HG03196 (cell line): ENCODE measurements around the gene ELAVL3.
A peak's percentile ranks its signal among the peaks of the same experiment; 100 is the strongest.

Experiments used
- ATAC-seq: cut with Tn5 transposase; IDR thresholded peaks from one replicate; pipeline ENCODE4 v1.9.1; 2021; ENCODE audit not compliant: unreplicated experiment

Gene ELAVL3

GRCh38 chr19:11480715-11481533, at the start of gene ELAVL3:
TSS of gene ELAVL3 (minus strand) at chr19:11481046. CDS start at chr19:11480608, 438 bp downstream.
- ATAC-seq, result no peak

- no peak for ATAC-seq
Measured at GRCh38 chr19:11530432-11530831, 49.6 kb upstream of the ELAVL3 start.

- peak; percentile 94 for ATAC-seq
Measured at GRCh38 chr19:11528551-11529341, 47.9 kb upstream of the ELAVL3 start, which contains the start of gene ECSIT. TSS of gene ECSIT (minus strand) at chr19:11529134. CDS start at chr19:11519170, 9,964 bp downstream.

GRCh38 chr19:11519138-11519537, 38.3 kb upstream of the ELAVL3 start:
- ATAC-seq, result no peak

GRCh38 chr19:11513946-11514345, 33.1 kb upstream of the ELAVL3 start:
- ATAC-seq, result no peak

- ATAC-seq, result no peak
Measured at GRCh38 chr19:11510444-11510843, 29.6 kb upstream of the ELAVL3 start.

GRCh38 chr19:11507370-11508078, 26.7 kb upstream of the ELAVL3 start:
- no peak for ATAC-seq

- no peak for ATAC-seq
Measured at GRCh38 chr19:11506967-11507366, 26.1 kb upstream of the ELAVL3 start.

GRCh38 chr19:11506101-11506555, 25.3 kb upstream of the ELAVL3 start:
- peak; percentile 32 for ATAC-seq

GRCh38 chr19:11505504-11506100, 24.8 kb upstream of the ELAVL3 start, which contains the start of gene ZNF653:
TSS of gene ZNF653 (minus strand) at chr19:11505839. CDS start at chr19:11505786, 53 bp downstream.
- ATAC-seq, result peak; percentile 46

- peak; percentile 78 for ATAC-seq
Measured at GRCh38 chr19:11505032-11505503, 24.2 kb upstream of the ELAVL3 start.

- no peak for ATAC-seq
Measured at GRCh38 chr19:11504502-11505031, 23.7 kb upstream of the ELAVL3 start.

- ATAC-seq, result no peak
Measured at GRCh38 chr19:11499890-11500420, 19.1 kb upstream of the ELAVL3 start.

- no peak for ATAC-seq
Measured at GRCh38 chr19:11499220-11499726, 18.4 kb upstream of the ELAVL3 start.

- no peak for ATAC-seq
Measured at GRCh38 chr19:11496391-11497163, 15.7 kb upstream of the ELAVL3 start.

- no peak for ATAC-seq
Measured at GRCh38 chr19:11495885-11496284, 15.0 kb upstream of the ELAVL3 start.

GRCh38 chr19:11495481-11495880, 14.6 kb upstream of the ELAVL3 start:
- ATAC-seq, result no peak

- no peak for ATAC-seq
Measured at GRCh38 chr19:11494634-11495285, 13.9 kb upstream of the ELAVL3 start.

GRCh38 chr19:11489378-11489777, 8.5 kb upstream of the ELAVL3 start:
- no peak for ATAC-seq
